Esophagus squamous epithelium (tissue), 4 donors: ENCODE results near the gene TOE1.

Source experiments
- POLR2A ChIP-seq, 4 donors: fragments of 450-650 bp; IDR thresholded peaks; one replicate each; pipeline ENCODE4 v1.6.1; 2017; ENCODE audit warnings: antibody characterized with exemption in 4 of 4, mild to moderate bottlenecking in 4 of 4, moderate library complexity in 3 of 4
- TF ChIP-seq, protein P1 (sequence below), 6 experiments: fragments of 450-650 bp in 4 of 6; fragments of 200-600 bp in 2 of 6; sonication (generic) in 2 of 6; IDR thresholded peaks; one replicate each; pipeline ENCODE4 v1.5.1; 2016 to 2019; ENCODE audit warnings: antibody characterized with exemption in 6 of 6, mild to moderate bottlenecking in 4 of 6, moderate library complexity in 4 of 6

DNA sequence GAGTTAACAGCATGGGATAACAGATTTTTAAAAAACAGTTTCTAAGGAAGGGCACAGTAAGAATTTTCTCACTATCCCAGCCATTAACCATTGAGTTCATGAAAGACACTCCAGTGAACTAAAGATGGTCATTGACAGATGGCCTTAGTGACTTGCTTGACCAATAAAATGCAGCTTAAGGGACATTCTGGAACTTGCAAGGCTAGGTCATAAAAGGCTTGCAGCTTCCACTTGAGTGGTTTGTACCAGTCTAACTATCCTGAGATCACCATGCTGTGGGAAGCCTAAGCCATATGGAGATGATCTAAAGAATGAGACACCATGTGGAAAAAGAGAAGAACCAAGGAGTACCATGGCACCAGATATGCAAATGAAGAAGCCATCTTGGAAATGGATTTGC is 38.2 kb downstream of the TOE1 start:
- TF ChIP-seq, protein P1, sequence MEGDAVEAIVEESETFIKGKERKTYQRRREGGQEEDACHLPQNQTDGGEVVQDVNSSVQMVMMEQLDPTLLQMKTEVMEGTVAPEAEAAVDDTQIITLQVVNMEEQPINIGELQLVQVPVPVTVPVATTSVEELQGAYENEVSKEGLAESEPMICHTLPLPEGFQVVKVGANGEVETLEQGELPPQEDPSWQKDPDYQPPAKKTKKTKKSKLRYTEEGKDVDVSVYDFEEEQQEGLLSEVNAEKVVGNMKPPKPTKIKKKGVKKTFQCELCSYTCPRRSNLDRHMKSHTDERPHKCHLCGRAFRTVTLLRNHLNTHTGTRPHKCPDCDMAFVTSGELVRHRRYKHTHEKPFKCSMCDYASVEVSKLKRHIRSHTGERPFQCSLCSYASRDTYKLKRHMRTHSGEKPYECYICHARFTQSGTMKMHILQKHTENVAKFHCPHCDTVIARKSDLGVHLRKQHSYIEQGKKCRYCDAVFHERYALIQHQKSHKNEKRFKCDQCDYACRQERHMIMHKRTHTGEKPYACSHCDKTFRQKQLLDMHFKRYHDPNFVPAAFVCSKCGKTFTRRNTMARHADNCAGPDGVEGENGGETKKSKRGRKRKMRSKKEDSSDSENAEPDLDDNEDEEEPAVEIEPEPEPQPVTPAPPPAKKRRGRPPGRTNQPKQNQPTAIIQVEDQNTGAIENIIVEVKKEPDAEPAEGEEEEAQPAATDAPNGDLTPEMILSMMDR (IDR thresholded peaks at IDR 0.05): no peak
- TF ChIP-seq POLR2A (IDR thresholded peaks at IDR 0.05): no peak
